Mucosa of gallbladder (tissue), 1 donor: ENCODE measurements around the gene ACTR5. TPM values are rescaled to one million over a fixed set of nuclear protein-coding genes. Genes with fewer than 3 reads are reported as not detected.

Experiments
- DNase-seq: peaks from one replicate; pipeline ENCODE4 v3.0.0-alpha.2; 2020; ENCODE audit warnings: low spot score
- total RNA-seq: library from RNA; stranded (reverse); gene quantifications from one replicate; pipeline ENCODE4 v1.2.1, GENCODE V29; 2021
- donor health status: DM: no; HTN: no; CAD: no.

Gene ACTR5
- total RNA-seq, 1 donor from 2014 or later = 6.7 TPM

DNA sequence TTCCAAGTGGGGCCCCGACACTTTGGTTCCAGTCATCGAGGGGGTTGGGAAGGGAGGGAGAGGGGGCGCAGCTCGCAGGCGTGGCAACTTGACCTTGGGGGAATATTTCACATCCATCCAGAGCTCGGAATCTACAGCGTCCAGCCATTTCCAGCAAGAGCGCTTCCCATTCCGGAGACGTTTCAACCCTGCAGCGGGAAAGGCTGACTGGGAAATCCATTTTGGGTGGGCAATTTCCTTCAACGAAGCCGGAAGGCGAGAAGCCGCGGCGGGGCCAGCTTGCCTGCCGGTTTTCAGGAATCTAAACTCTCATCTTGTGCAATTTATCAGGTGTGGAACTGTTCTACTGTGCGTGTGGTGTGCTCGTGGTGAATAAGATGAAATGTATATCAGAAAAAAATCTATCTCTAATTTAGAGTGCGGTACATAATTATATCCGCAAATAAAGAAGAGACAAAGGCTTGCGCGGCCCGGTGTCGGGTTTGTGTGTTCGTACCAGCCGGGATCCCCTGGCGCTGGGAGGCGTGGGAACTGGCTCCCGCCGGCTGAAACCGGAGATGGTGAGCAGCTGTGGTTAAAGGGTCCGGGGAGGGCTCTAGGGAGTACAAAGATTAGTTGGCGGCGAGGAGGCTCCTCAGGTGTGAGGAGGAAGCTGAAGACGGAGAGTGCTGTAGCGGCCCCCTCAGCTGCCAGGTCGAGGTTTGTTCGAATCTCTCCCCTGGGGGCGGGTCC is 19.2 kb upstream of the ACTR5 start:
- DNase-seq = no peak

DNA sequence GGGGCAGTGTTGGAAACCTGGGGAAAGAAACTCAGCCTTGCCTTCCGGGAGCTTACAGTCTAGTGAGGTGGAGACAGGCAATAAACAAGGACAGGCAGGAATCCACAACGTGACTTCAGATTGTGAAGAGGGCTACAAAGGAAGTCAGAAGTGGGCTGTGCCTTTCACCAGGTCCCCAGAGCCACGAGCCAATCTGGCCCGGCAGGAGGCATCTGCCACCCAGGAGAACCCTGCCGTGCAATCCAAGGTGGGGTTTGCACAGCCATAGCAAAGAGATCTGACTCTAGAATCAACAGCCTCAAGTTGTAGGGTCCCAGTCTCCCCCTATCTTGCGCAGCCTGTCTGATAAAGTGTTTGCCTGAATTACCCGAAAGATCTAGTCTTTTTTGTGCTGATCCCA is 18.5 kb upstream of the ACTR5 start:
- DNase-seq = no peak

DNA sequence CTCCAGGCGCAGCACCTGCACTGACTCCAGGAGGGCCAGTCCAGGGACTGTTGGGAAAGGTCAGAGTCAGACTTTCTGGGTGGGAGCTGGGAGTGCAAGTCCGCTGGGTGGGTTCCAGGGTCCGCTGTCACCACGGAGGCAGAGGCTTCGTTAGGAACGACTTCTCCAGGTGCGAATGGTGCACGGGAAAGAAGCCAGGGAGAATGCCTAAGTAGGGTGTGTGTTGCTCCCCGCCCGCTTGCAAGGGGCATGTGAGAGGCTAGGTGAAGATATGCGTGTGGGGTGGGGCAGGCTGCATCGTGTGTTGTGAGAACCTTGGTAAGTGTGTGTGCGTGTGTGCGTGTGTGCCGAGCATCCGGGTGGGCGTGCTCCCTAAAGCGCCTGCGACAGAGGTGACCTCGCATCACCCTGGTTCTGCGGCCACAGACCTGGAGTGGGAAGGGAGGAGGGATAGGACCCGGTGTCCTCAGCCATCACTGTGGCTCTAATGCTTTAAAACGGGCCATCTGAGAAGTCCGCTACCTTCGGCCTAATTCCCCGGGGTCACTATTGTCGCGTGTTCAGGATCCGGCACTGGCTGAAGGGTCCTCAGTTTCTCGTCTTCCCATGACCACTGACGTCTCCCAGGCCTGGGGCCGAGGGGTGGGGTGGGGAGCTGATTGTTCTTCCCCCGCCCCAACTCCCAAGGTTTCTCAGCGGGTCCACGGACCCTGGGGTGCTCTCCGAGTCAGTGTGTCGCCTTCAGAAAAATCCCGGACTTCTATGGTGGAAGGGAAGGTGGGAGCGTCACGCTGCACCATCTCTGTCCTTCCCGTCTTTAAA is 17.9 kb upstream of the ACTR5 start:
- no peak for DNase-seq

DNA sequence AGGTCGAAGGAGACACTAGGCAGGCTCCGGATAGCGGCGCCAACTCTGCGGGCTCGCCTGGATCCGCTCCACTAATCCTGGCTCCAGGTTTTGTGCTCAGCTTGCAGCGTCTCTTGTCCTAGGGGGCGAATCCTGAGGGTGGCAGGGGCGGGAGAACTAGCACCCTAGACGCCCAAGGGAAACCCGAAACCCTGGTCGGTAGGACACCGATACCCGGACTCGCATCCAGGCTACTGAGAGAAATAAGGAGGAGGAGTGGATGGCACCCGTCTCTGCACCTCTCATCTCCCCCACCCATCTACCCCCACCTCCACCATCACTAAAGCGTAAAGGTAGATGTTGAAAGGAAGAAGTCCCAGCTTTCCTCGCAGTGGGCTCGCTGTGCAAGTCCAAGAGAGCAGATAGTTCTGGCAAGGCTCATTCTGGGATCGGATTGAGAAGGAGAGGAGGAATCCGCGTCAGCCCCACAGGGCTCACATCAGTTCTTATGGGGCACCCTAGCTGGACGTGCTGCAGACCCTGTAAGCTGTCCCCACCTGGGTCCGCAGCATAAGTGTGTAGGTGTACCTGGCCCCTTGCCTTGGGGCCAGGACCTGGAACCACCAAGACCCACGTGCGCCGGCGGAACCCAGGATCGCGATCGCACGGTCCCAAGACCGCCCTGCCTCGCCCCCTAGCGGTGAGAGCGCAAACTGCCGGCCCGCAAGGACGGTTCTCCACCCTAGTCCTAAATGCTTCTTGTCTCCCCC is 17.1 kb upstream of the ACTR5 start:
- peak; percentile 61 for DNase-seq

DNA sequence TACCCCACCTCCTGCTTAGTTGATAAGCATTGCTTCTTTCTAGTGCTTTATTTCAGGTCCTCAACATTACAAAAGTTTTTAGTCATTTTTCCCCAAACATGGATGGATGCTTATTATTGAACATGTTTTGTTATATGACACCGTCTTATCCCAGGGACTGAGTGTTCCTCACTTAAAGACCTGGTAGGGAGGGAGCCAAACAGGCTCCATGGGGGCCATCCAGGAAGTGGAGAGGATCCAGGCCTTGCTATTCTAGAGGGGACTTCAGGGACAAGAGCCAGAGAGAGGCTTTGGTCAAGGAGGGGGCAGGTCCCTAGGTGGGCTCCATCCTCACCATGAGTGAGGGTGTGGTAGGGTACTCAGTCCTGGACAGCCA is 16.5 kb upstream of the ACTR5 start:
- DNase-seq = no peak

DNA sequence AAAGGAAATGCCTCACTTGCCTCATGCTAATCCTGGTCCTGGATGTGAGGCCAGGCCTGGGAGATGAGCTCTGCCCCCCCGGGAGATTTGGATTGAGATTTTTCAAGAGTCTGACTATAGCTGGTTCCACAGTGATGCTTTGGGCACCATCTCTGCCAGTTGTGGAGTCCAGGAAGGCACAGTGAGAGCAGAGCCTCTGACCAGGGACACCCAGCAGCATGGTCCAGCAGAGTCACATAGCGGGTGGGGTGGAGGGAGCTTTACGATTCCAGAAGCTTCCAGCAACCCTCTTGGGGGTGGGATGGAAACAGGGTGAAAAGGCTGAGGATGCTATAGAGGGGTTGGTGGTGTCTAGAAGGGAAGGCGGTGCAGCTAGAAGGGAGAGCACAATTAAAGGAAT is 15.3 kb upstream of the ACTR5 start:
- no peak for DNase-seq

DNA sequence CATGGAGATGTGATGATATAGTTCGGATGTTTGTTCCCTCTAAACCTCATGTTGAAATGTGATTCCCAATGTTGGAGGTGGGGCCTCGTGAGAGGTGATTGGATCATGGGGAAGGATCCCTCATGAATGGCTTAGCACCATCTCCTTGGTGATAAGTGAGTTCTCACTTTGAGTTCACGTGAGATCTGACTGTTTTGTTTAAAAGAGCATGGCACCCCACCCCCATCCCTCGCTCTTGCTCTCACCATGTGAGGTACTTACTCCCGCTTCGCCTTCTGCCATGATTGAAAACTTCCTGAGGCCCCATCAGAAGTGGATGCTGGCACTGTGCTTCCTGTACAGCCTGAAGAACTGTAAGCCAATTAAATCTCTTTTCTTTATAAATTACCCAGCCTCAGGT is 13.1 kb upstream of the ACTR5 start:
- no peak for DNase-seq

DNA sequence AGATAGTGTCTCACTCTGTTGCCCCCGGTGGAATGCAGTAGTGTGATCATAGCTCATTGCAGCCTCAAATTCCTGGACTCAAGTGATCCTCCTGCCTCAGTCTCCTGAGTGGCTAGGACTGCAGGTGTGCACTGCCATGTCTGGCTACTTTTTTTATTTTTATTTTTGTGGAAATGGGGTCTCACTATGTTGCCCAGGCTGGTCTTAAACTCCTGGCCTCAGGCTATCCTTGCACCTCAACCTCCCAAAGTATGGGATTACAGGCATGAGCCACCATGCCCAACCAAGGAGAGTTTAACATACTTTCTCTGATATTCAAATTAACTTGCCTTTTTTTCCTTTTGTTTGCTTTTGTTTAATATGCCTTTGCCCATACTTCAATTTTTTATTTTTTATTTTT is 10.4 kb upstream of the ACTR5 start:
- DNase-seq = no peak

DNA sequence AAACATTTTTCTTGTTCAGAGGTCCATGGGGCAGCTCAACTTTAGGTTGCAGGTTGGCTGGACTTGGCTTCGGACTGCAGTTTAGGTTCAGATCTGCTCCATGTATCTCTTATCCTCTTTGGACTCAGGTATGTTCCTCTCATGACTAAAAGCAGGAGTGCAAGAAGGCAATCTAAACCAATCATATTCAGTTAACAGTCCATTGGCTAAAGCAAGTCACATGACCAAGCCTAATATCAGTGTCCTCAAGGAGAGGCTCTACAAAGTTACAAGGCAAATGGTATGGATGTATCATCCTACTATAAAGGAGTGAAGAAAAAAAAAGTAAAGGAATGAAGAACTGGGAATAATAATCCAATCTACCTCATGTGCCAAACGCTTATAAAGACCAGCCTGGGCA is 2.5 kb upstream of the ACTR5 start:
- DNase-seq = no peak

DNA sequence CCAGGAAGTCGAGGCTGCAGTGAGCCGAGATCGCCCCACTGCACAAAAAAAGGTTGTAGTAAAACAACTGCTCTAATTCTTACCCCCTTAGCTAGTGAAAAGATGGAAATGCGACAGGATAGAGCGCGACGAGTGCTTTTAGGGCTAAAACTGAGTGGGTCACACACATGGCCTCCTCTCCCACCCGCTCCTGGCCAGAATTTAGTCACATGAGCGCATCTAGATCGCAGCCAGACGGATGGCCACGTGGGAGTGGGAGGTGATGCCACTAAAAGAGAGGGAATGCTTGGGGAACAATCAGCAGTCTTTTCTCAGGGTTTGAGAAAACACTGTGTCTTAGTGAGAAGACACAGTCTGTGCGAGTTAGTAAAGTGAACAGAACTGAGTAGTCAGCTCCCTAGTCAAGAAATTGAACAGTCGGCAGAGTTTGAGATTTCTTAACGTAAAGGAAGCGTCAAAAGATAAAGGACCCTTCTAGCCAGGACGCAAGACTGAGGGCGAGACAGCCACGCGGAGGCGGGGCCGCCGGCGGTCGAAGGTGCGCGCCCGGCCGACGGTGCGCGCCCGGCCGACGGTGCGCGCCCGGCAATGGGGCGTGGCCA is 664 bp upstream of the ACTR5 start:
- DNase-seq = no peak

DNA sequence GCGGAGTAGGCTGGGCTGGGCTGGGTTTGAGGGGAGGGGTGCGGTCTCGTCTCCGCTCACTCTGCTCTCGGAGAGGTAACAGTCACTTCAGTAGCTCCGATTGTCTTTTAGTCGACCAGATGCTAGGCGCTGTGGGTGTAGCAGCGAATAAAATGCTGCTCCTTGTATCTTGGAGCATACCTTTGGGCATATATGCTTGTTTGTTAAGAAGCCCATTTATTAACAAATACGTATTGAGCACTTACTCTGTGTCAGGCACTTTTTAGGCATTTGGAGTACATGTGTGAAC is 545 bp downstream of the ACTR5 start:
- peak; percentile 23 for DNase-seq

DNA sequence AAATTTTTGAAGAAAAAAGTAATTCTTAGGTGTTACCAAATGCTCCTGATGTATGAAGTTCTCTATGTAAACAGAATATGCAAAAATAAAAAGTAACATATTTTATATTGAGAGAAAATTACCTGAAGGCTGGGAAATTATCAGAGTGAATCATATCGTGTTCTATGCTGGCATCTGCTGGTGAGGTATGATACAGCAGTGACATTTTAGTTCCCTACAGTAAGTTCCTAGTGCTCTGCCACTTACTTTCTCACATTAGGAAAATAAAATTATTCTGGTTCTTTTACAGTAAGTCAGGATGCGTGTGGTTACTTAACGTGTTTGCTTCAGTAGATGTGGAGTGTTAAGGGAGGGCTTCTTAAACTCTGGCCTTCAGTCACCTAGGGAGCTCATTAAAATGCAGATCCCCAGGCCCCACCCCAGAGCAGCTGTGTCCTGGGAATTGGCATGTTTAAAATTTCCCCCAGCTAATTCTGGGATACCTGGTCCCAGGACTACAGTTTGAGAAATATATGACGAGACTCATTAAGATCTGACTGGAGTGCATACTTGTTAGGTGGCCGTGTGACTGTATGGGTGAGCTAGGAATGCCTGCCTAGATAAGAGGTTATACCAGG is 3.2 kb downstream of the ACTR5 start:
- no peak for DNase-seq

DNA sequence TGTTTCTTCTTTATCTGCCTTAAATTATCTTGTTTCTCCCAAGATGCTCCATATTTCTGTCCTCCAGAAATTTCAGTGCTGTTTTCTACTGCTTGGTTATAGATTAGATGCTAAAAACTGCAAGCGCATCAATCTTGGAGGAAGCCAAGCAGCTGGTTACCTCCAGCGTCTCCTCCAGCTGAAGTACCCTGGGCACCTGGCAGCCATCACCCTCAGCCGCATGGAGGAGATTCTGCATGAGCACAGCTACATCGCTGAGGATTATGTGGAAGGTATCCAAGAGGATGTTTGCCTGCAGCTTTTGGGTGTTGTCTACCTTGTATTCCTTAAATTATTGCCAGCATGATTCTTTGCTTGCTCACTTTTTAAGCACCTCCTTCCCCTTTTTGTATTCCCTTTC is 3.8 kb downstream of the ACTR5 start:
- DNase-seq = no peak

DNA sequence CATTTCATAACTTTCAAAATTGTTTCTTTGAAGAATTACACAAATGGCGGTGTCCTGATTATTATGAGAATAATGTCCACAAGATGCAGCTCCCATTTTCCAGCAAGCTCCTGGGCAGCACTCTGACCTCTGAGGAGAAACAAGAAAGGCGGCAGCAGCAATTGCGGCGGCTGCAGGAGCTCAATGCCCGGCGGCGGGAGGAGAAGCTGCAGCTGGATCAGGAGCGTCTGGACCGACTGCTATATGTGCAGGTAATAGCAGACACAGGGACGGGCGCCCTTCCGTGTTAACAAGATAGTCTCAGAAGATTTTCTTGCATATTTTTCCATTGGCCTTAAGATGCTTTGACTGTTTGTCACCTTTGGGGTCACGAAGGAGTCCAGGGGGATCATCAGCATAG is 6.7 kb downstream of the ACTR5 start:
- DNase-seq = no peak

DNA sequence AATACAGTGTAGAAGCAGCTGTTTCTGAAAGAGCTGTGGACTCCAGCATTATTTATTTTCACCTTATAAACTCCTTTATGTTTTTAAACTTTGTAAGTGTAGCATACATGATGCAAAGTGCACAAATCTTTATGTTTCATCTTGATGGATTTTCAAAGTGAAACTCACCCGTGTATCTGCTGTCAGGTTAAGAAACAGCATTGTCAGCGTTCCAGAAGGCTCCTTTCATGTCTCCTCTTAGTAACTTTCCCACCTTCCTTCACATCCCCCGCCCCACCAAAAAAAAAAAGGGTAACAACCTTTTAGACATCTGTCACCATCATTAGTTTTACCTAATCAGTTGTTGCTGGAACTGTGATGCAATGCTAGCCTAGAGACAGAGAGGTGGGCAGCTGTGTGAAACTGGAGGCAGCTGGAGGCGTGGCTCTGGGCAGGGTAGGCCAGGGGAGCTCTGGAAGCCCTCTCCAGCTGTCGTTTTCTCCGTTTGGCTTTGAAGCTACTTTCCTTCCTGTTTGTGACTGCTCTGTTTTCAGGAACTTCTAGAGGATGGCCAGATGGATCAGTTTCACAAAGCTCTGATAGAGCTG is 7.2 kb downstream of the ACTR5 start:
- no peak for DNase-seq

DNA sequence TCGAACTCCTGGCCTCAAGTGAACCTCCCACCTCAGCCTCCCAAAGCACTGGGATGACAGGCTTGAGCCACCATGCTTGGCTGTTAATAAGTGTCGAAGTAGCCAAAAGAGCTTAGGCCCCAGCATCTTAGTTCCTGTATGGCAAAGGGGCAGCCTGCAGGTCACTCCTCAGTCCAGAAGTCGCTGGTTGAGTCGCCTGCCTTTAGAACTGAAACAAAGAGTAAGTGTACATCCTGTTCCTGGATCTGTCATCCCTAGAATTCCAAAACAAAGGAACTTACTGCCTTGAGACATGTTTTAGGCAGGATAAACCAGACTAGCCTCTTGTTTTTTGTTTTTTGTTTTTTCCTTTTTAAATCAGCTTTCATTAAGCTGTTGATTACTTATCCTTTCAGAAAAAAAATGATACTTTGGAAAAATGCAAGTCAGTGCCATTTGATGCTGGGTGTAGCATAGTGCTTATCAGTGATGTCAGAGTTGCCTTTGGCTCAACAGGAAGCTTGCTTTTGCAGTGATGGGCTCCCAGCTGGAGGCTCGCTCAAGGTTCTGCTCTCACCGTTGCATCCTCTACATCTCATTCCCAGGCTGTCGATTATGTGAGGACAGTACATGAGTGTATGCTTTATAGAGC is 9.0 kb downstream of the ACTR5 start:
- DNase-seq = no peak

DNA sequence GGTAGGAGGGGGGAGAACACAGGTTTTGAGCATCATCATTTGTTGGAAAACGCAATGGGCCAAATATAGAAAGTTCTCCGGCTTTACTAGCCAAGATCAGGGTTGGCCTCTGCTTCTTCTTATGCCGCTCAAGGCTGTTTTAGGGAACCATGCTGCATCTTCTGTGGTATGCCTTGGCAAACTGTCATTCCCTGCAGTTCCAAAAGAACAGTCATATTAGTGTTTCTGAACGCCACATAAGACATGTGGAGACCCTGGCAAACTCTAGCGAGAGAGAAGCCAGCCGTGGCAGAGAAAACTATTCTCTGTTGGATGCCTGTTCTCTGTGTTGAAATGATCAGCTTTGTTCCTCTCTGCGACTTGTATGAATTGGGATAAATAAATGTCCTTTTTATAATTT is 10.8 kb downstream of the ACTR5 start:
- no peak for DNase-seq

DNA sequence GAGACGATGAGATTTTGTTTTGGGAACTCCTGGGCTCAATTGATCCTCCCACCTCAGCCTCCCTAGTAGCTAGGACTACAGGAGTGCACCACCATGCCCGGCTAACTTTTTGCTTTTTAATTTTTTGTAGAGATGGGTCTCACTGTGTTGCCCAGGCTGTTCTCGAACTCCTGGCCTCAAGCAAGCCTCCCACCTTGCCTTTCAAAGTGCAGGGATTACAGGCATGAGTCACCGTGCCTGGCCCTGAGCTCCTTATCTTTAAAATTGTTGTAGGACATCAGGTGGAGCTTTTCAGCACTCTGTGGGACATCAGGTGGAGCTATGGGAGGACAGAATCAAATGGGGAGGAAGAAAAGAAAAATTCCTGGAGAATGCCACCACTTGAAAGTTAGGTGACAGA is 12.7 kb downstream of the ACTR5 start:
- no peak for DNase-seq

DNA sequence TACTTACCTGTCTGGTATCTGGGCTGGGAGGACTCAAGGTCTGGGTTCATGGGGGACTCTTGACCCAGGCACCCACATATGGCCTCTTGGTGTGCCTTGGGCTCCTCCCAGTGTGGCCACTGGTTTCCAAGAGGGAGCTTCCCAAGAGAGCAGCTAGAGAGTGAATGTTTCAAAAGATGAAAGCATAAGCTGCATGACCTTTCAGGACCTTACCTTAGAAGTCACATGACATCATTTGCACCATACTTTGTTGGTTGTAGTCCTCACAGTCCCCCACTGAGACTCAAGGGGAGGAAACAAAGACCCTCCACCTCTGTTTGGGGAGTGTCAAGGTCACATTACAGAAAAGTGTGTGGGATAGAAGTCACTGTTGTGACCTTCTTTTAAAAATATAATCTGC is 13.9 kb downstream of the ACTR5 start:
- no peak for DNase-seq

DNA sequence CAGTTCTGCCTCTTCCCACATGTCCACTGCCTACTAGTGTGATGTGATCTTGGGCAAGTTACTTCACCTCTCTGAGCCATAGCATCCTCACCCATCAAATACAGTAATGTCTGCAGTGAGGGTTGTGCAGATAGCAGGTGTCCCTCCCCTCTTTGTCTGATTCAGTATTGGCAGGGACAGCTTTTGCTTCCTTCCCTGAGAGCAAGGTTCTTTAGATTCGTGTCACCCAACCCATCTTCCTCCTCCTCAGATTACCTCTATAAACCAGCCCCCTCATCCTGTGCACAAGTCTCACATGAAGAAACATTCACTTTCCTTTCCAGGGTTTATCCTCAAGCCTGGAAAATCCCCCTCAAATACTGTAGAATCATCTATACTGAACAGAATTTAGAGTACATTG is 15.4 kb downstream of the ACTR5 start:
- no peak for DNase-seq

DNA sequence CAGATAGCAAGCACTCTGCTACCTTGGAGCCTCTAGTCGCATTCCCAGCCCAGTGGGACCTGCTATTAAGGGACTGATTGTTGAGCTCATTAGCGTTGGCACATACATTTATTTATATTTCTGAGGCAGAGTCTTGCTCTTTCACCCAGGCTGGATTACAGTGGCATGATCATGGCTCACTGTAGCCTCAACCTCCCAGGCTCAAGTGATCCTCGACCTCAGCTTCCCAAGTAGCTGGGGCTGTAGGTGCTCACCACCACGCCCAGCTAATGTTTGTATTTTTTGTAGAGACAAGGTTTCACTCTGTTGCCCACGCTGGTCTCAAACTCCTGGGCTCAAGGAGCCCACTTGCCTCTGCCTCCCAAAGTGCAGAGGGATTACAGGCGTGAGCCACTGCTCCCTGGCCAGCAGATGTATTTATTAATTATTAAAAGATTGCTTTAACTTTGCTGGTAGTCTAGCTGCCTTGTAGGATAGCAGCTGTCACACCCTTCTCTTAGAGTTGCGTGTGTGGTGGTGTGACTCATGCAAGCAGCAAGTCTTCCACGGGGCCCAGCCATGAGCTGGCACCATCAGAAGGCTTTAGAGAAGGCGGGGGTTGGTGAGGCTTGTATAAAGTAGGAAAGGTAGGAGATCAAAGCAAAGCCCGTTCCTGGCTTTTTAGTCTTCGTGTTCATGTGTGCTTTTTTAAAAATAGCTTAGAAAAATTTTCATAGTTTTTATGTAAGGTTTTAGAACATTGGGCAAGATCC is 16.5 kb downstream of the ACTR5 start:
- peak; percentile 74 for DNase-seq
